Retinal pigment epithelial cell (primary cell): ENCODE measurements around the gene NEUROD1.
A peak's percentile ranks its signal among the peaks of the same experiment; 100 is the strongest.

Source experiments
- DNase-seq: peaks from one replicate; pipeline ENCODE4 v3.0.0-alpha.2; 2010; ENCODE audit warnings: low read depth
- H3K4me3 ChIP-seq: 2 replicates; pipeline ENCODE4 v1.5.1; 2011; ENCODE audit warnings: mild to moderate bottlenecking, low read length, control low read depth, moderate library complexity
- TF ChIP-seq, protein P1 (sequence below): conservative IDR thresholded peaks from 2 replicates; pipeline ENCODE4 v1.5.1; 2011; ENCODE audit warnings: low read depth, low read length, control low read depth, inconsistent platforms

The NEUROD1 gene

DNA sequence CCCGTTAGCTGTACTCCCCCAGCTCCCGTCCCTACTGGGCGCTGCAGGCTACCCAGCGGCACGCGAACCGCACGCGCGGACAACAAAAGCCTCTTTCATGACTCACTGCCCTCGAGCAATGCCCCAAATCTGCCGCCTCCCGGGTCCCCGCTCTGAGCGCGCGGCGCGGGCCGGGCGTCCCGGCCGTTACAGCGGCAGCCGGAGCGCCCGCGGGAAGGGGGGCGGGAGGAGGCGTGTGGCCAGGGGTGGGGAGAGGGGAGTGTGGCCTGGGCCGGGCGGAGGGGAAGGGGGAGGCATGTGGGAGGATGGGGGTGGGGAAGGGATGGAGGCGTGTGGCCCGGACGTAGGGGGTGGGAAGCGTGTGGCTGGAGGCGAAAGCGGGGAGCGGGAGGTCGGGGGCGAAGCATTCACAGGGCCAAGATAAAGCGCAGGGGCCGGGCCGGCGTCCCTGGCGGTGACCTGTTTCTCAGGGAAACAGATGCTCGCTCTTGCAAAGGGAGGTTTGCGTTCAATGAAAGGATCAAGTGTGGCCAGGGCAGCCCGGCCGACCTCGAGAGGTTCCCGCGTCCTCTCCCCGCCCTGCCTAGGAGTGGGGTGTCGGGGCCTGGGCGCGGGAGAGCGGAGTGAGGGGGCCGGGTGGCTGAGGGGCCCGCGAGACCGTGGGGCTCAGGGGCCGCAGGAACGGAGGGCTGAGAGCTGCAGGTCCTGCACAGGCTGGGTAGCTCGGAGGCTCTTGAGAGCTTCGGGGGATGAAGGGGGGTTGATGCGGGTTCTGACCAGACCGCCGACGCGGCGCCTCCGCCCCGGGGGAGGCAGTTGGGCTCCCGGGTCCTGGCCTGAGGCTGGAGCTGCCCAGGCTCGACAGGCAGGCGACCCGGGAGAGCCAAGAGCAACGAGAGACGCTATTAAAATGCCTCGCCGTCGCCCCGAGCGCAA, 3.5 kb upstream of the NEUROD1 start:
- H3K4me3 ChIP-seq, result no peak overlapping the region
- no peak for DNase-seq
- TF ChIP-seq, protein P1, sequence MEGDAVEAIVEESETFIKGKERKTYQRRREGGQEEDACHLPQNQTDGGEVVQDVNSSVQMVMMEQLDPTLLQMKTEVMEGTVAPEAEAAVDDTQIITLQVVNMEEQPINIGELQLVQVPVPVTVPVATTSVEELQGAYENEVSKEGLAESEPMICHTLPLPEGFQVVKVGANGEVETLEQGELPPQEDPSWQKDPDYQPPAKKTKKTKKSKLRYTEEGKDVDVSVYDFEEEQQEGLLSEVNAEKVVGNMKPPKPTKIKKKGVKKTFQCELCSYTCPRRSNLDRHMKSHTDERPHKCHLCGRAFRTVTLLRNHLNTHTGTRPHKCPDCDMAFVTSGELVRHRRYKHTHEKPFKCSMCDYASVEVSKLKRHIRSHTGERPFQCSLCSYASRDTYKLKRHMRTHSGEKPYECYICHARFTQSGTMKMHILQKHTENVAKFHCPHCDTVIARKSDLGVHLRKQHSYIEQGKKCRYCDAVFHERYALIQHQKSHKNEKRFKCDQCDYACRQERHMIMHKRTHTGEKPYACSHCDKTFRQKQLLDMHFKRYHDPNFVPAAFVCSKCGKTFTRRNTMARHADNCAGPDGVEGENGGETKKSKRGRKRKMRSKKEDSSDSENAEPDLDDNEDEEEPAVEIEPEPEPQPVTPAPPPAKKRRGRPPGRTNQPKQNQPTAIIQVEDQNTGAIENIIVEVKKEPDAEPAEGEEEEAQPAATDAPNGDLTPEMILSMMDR, result no peak

DNA sequence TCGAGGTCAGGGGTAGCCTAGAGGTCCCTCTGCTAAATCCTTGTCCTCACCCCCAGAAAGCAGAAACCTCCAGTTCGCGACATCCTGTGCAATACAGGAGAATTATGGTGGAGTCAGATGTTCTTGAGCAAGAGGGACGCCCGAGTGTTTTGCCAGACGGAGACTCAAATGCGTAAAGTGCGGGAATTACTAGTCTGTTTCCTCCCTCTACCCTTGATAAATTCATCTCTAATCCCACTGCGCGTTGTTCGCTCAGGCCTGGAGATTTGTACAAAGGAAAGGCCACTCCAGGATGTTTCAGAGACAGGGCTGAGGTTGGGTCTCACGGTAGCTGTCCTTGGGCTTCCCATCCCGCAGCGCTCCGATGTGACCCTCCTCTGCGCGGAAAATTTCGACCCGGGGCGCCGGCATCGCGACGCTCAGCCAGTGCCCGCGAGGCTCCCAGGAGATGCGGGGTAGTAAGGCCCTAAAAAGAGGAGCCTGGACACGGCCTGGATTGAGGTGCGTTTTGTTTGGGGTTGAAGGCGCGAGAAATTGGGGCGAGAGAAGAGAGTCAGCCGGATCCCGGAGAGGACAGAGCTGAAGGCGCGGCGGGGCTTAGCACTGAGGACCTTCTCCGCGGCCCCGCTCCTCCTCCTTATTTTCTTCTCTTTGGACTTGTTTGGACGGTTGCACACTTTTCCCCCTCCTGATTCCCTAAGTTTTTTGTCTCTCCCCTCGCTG, 2.6 kb upstream of the NEUROD1 start:
- H3K4me3 ChIP-seq, result no peak overlapping the region

DNA sequence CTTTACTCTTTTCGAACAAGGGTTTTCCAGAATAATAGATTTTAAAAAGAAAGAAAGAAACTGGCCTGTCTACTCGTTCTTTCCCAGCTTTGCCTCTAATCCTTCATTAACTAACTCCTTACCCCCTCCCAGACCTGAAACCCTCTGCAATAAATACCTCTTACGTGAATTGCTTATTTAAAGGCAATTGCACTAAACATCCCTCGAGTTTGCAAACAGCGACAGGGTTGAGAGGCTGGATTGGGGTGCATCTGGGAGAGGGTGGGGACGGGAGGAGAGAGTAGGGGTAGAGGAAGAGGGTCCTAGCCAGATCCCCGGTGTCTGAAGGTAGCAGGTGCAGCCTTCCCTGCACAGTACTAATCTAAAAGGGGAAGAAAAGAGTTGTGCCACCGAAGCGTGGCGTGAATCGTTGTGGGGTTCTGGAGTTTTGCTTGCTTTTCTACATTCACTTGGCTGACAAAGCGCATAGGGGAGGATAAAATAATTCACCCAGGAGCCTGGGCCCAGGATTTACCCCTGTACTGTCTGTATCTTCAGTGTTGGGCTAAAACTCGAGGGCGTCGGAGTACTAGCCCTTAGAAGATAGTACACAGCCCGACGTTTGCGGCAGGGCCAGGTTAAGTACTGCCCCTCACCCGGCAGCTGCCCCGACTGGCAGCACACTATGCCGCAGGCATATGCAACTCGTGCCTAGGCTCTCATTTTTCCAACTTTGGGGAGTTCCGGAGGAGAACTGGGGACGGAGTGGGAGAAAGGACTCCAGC, 1.9 kb upstream of the NEUROD1 start:
- TF ChIP-seq, protein P1, result no peak
- no peak for DNase-seq
- H3K4me3 ChIP-seq, result no peak overlapping the region

More for the DNA sequence above, 2.6 kb upstream of the NEUROD1 start:
- no peak for DNase-seq
- TF ChIP-seq, protein P1, result no peak

DNA sequence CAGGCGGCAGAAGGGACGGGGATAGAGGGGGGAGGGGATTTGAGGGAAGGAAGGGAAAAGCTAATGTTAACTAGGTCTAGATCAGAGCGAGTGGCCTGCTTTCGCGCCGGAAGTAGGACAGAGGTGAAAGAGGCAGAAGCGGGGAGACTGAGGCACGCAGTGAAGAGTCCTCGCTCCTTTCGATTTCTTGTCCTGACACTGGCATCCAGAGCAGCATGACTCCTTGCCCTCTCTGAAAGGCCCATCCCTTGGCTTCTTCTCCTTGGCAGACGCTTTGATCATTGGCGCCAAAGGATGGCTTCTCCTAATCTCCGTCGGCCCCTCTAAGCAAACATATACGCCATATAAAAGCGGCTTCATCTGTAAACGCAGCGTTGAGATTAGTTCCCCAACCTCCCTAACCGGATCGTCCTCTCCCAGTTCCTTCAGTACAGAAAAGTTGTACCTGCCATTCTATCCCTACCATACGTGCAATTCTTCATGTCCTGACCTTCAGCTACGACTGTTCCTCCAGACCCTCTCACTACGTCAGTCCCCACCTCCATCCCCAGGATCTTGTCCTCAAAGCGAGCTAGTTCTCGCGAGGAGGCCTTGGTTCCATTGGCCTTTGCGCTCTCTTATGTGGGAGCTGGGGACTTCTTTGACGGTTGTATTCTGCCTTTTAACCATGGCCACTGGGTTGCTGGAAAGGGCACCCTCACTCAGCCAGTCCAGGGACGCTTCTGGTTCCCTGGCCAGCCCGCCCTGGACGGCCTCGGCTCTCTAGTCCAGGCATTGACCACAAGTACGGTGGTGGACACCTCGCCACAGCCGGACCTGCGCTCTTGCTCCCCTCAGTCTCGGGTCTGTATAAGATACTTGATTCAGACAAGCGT, 857 bp upstream of the NEUROD1 start:
- no peak for DNase-seq
- peak overlapping the region; percentile 24 for H3K4me3 ChIP-seq
- TF ChIP-seq, protein P1, result no peak

DNA sequence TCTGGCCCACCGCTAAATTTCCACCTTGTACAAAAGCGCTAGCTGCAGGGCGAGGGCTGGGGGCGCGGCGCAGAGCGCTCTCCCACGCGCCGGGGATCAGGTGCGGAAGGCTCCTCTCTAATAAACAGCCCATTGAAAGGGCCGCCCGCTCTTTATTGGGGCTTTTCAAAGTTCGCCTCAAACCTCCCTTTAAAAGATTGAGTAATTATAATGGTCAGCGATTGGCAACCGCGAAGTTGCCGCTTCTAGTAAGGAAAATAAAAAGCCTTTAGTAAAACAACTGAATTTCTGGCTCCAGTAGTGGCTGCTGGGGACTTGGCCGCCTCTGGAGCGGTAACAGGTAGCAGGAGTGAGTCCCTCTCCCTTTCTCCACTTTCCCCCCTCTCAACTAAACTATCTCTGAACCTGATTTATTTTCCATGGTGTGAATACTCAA, 755 bp downstream of the NEUROD1 start:
- H3K4me3 ChIP-seq, result no peak overlapping the region
- TF ChIP-seq, protein P1, result no peak
- no peak for DNase-seq
